ENCODE measurements around the gene IFIT2.
"Not testable (repeated sequence)": the region's sequence is repeated elsewhere in the genome, so short reads cannot be mapped to it uniquely, and the experiment has no call there.

IFIT2 gene

GRCh38 chr10:89301721-89302445 lies at the start of gene IFIT2:
IFIT2 (plus strand) TSS chr10:89302046; CDS start chr10:89302124, 78 bp downstream.
- DNase-seq (ENCODE audit: extremely low read depth in 1 of 2, low read depth in 1 of 2) = peak in 1 of 2 donors; percentile 9

- DNase-seq (ENCODE audit: extremely low read depth in 1 of 2, low read depth in 1 of 2) = no peak
Measured at GRCh38 chr10:89252225-89252585, 49.6 kb upstream of the IFIT2 start.

- DNase-seq (ENCODE audit: extremely low read depth in 1 of 2, low read depth in 1 of 2) = not testable (repeated sequence)
Measured at GRCh38 chr10:89255091-89255579, 46.7 kb upstream of the IFIT2 start.

- DNase-seq (ENCODE audit: extremely low read depth in 1 of 2, low read depth in 1 of 2) = no peak
Measured at GRCh38 chr10:89255793-89256192, 46.1 kb upstream of the IFIT2 start.

GRCh38 chr10:89256340-89256739 lies 45.5 kb upstream of the IFIT2 start:
- no peak for DNase-seq (ENCODE audit: extremely low read depth in 1 of 2, low read depth in 1 of 2)

GRCh38 chr10:89256962-89257361 lies 44.9 kb upstream of the IFIT2 start:
- DNase-seq (ENCODE audit: extremely low read depth in 1 of 2, low read depth in 1 of 2) = no peak

GRCh38 chr10:89257581-89257980 lies 44.3 kb upstream of the IFIT2 start:
- no peak for DNase-seq (ENCODE audit: extremely low read depth in 1 of 2, low read depth in 1 of 2)

GRCh38 chr10:89258881-89259280 lies 43.0 kb upstream of the IFIT2 start:
- DNase-seq (ENCODE audit: extremely low read depth in 1 of 2, low read depth in 1 of 2) = no peak

- DNase-seq (ENCODE audit: extremely low read depth in 1 of 2, low read depth in 1 of 2) = no peak
Measured at GRCh38 chr10:89262086-89263051, 39.5 kb upstream of the IFIT2 start.

- no peak for DNase-seq (ENCODE audit: extremely low read depth in 1 of 2, low read depth in 1 of 2)
Measured at GRCh38 chr10:89263091-89263490, 38.8 kb upstream of the IFIT2 start.

GRCh38 chr10:89263531-89263930 lies 38.3 kb upstream of the IFIT2 start:
- no peak for DNase-seq (ENCODE audit: extremely low read depth in 1 of 2, low read depth in 1 of 2)

- DNase-seq (ENCODE audit: extremely low read depth in 1 of 2, low read depth in 1 of 2) = no peak
Measured at GRCh38 chr10:89266721-89267453, 35.0 kb upstream of the IFIT2 start.

GRCh38 chr10:89269433-89270152 lies 32.3 kb upstream of the IFIT2 start:
- no peak for DNase-seq (ENCODE audit: extremely low read depth in 1 of 2, low read depth in 1 of 2)

GRCh38 chr10:89270153-89270483 lies 31.7 kb upstream of the IFIT2 start:
- no peak for DNase-seq (ENCODE audit: extremely low read depth in 1 of 2, low read depth in 1 of 2)

GRCh38 chr10:89271532-89271931 lies 30.3 kb upstream of the IFIT2 start:
- DNase-seq (ENCODE audit: extremely low read depth in 1 of 2, low read depth in 1 of 2) = no peak

- no peak for DNase-seq (ENCODE audit: extremely low read depth in 1 of 2, low read depth in 1 of 2)
Measured at GRCh38 chr10:89273680-89274079, 28.2 kb upstream of the IFIT2 start.

- no peak for DNase-seq (ENCODE audit: extremely low read depth in 1 of 2, low read depth in 1 of 2)
Measured at GRCh38 chr10:89274928-89275327, 26.9 kb upstream of the IFIT2 start.

GRCh38 chr10:89275383-89275782 lies 26.5 kb upstream of the IFIT2 start:
- DNase-seq (ENCODE audit: extremely low read depth in 1 of 2, low read depth in 1 of 2) = no peak

- no peak for DNase-seq (ENCODE audit: extremely low read depth in 1 of 2, low read depth in 1 of 2)
Measured at GRCh38 chr10:89278034-89278535, 23.8 kb upstream of the IFIT2 start.

GRCh38 chr10:89278900-89279392 lies 22.9 kb upstream of the IFIT2 start:
- no peak for DNase-seq (ENCODE audit: extremely low read depth in 1 of 2, low read depth in 1 of 2)
